Measurements from ENCODE around the gene SIRT3.
"Not testable (repeated sequence)": the region's sequence is repeated elsewhere in the genome, so short reads cannot be mapped to it uniquely, and the experiment has no call there.

Gene SIRT3

DNA sequence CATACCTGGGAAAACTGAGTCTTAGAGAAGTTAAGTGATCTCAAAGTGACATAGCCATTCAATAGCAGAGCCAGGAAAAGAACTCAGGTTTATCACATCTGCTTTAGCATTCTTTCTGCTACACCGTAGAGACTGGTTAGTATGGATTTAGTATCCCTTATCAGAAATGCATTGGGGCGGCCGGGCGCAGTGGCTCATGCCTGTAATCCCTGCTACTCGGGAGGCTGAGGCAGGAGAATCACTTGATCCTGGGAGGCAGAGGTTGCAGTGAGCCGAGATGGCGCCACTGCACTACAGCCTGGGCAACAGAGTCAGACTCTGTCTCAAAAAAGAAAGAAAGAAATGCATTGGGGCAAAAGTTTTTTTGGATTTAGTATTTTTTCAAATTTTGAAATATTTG, 2.2 kb upstream of the SIRT3 start:
- not testable (repeated sequence) for DNase-seq

DNA sequence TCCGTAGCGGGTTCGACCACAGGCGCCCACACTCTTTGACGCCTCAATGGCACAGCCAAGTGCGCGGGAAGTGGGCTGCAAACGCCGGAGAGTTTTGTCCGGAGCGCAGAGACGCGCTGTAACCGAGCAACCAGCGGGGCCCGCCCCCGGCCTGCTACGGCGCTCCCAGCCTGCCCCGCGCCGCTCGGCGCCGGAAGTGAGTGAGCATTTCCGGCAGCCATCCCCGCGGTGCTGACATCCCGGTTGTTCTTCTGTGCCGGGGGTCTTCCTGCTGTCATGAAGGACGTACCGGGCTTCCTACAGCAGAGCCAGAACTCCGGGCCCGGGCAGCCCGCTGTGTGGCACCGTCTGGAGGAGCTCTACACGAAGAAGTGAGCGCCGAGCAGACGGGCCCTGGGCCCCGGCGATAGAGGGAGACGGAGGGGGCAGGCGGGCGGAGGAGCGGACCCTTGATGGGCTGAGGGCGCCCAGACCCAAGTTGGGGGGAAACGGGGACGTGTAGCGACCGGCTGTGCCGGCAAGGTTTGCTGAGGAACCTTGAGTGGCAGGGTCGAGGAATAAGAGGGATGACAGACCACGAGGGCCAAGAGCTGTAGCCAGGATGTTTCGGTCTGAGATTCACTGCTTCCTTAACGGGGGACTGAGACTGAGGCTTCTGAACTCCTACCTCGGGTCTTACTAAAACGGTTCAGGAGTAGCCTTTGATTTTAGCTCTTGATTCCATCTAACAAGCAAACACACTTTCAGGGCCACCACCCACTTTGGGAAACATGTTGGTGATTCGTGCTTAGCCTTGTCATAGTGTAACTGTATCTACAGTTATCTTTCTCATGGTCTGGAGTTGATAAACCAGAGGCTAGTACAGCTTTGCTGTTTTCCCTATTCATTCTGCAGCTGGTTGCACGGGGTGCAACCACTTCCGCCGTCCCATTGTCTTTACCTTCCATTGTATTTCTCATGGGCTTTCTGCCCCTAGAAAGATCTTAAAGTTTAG, 929 bp upstream of the SIRT3 start, which contains the start of gene PSMD13:
PSMD13 (plus strand) TSS at position 203 of the 994 bp plus-strand sequence; CDS start at position 277, 74 bp downstream.
- peak; percentile 75 to 88 (median 76) for DNase-seq

- no peak for DNase-seq
Observed at GRCh38 chr11:235609-235996, 539 bp downstream of the SIRT3 start.

- no peak for DNase-seq
Observed at GRCh38 chr11:235180-235579, 962 bp downstream of the SIRT3 start.

- DNase-seq, result no peak
Observed at GRCh38 chr11:232783-233565, 3.2 kb downstream of the SIRT3 start.

DNA sequence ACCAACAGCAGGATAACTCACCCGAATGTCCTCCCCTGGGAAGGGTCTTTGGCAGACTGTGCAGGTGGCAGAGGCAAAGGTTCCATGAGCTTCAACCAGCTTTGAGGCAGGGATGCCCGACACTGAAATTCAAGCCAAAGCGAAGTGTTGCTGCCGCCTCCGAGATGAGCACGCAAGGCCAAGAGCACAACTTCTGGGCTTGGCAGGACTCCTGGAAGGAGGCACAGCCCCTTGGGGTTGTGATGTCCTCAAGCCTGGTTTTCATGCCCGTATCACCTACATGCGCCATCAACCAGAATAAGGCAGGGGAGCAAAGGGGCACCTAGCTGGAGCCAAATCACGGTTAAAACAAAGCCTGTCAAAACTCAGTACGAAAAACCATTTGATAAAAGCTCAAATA, 5.7 kb downstream of the SIRT3 start:
- DNase-seq, result no peak

GRCh38 chr11:227824-228379, 8.2 kb downstream of the SIRT3 start:
- DNase-seq, result no peak

DNA sequence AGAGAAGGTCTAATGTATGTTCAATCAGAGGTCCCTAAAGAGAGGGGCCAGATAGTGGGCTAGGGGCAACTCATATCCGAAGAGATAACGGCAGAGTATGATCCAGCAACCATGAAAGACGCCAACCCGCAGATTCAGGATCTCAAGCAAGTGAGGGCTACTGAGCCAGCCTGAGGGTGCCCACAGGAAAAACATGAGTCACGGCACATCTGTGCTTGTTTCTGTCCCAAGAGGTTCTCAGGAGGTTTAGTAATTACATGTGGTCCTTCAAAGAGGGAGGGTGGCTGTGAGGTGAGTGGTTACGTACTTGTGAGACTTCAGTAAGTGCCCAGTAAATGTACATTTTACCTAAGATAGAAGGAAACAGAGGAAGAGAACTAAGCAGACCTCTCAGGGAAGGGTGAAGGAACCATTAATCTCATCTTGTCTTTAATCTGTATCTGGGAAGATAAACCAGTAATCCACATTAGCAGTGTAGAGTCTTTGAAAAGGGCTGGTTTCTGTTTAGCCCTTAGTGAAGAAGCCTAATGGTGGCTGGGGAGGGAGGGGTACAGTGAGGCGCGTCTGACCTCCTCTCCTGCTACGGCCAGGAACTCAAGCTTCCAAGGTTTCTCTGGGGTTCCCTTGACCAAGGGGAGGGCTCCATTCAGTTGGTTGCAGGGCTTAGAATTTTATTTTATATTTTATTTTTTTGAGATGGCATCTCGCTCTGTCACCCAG, 10.2 kb downstream of the SIRT3 start:
- DNase-seq, result no peak

DNA sequence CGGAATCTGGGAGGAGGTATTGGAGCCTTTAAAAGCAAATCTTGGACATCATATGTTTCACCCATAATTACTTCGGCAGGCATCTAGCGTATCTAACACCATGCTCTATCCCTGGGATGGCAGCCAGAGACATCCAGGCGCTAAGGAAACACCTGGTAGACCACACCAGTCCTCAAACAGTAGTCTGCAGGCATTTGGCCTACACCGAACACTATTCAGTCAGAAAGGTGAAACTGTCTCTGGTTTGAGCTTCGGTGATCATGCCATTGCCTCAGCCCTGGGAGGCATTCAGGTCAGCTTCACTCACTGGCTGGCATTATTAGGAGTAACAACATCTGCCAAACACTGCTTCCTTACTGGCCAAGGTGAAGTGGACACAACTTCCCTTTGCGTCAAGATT, 11.7 kb downstream of the SIRT3 start:
- no peak for DNase-seq

- no peak for DNase-seq
Observed at GRCh38 chr11:223884-224283, 12.3 kb downstream of the SIRT3 start.

DNA sequence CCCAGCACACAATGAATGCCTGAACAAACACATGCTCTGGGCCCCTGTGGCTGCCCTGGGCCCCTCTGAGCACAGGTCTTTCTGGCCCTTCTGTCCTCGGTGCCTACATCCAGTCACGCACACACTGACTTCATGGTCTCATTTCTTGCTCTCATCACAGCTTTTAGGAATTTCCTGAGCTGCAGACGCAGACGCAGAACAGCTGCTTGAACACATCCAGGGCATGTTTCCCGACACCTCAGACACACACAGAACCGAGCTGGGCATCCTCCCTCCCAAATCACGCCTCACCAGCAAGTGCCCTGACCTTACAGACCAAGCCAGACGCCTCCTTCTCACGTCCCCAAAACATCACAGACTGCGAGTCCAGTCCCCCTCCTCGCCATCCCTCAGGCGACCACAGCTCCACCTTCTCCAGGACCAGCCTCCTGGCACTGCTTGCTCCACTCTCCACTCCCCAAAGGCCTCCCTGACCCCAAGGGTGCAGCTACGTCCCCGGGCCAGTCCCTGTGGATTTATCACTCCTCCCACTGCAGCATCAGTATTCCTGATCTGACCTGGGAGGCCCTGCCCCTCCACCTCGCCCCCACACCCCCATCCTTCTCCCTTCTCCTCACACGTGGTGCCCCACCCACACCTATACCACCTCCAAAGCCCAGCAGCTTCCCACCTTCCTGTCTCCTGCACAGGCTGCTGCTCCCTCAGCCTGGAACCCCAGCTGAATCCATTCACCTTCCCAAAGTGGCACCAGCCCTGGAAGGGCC, 12.9 kb downstream of the SIRT3 start:
- DNase-seq, result no peak

DNA sequence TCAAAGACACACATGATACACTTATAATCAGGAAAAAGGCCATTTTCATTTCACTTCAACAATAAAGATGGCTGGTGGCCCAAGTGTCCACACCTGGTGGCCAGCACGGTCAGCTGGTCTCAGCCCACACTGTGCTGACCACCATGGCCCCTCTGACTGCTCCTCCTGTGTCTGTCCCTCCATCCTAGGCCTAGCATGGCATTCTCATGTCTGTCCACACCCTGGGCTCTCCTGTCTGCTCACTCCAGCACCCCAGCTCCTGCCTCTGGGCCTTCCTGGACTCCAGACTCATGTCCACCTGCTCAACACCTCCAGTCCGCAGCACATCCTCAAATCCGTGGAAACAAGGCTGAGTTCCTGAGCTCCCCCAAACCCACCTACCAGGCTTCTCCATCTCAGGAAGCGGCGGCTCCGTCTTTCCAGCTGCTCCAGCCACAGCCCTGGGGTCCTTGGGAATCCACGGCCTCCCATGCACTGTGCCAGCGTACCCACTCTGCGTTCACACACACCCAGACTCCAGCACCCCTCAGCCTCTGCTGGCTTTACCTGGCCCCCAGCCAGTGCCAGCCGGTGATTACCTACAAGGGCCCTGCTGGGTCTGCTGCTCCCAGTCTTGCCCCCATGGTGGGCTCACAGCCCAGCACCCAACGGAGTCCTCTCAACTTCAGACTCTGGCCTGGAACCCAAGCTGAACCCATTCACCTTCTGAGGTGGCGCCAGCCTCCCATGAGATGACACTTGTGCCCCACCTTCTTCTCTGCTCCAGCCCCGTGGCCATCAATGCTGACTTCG, 13.9 kb downstream of the SIRT3 start:
- no peak for DNase-seq

DNA sequence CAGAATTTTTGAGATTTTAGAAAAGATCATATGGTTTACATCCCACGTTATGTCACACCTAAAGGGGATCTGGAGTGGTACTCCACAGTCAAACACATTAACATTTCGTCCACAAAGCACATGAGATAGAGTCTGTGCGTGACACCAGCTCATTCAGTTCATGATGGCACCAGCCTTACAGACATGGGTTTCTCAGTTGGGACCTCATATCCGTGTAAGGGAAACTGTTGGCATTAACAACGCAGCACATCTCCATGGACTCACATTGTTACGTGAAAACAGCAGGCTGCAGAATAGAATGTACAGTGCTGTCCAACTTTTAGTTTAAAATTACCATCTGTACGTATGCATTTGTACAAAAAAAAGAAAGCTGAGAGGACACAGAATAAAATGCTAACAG, 14.6 kb downstream of the SIRT3 start:
- DNase-seq, result no peak

DNA sequence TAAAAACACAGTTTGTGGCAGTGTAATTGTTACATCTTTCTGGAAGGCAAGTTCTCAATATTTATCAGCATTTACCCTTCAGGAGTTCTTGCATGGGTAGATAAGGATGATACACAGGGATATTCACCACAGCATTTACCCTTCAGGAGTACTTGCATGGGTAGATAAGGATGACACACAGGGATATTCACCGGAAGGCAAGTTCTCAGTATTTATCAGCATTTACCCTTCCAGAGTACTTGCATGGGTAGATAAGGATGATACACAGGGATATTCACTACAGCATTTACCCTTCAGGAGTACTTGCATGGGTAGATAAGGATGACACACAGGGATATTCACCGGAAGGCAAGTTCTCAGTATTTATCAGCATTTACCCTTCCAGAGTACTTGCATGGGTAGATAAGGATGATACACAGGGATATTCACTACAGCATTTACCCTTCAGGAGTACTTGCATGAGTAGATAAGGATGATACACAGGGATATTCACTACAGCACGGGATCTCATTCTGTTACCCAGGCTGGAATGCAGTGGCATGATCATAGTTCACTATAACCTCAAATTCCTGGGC, 15.4 kb downstream of the SIRT3 start:
- not testable (repeated sequence) for DNase-seq

GRCh38 chr11:218815-219593, 17.1 kb downstream of the SIRT3 start:
- DNase-seq, result no peak

DNA sequence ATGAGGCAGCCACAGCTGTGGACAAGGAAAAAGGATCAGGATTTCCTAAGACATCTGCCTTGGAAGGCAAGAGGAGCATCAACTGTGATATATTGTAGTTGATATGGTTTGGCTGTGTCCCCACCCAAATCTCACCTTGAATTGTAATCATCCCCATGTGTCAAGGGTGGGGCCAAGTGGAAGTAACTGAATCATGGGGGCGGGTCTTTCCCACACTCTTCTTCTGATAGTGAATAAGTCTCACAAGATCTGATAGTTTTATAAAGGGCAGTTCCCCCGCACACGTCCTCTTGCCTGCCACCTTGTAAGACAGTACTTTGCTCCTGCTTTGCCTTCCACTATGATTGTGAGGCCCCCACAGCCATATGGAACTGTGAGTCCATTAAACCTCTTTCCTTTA, 18.4 kb downstream of the SIRT3 start:
- no peak for DNase-seq

DNA sequence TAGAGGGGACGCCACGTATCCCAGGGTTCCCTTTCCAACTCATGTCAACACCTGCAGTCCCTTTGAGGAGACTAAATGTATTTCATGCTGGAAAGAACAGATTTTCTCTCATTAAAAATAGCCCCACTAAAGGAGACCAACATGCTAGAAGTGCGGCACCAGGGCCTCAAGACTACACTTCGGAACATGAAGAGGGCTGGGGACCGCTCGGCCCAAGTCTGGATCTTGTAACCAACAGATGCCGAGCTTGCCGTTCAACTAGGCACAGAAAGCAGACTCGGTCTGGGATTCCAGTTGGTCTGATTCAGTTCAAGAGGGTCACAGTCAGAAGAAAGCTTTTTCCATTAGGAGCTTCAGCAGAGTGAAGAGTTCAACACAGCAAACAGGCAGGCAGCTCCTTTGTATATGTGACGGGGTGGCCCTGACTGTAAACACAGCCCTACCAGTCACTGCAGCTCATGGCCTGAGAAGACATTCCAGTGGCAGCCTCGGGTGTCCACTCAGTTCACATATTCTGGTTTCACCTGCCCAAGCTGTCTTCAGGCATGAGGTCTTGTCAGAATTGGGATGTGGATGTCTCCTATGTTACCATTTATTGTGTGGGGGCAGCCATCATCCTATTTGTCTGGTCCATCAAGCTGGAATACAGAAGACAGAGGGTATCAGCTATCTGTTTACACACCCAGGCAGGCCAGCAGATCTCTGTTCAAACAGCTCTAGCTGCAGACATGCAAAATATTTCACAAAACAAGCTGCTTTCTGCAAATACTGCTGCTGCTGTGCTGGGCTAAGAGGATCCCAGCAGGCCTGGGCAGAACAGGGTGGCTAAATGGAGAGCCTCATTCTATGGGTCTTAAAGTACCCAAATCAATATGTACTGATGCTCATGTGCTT, 19.8 kb downstream of the SIRT3 start:
- DNase-seq, result no peak

DNA sequence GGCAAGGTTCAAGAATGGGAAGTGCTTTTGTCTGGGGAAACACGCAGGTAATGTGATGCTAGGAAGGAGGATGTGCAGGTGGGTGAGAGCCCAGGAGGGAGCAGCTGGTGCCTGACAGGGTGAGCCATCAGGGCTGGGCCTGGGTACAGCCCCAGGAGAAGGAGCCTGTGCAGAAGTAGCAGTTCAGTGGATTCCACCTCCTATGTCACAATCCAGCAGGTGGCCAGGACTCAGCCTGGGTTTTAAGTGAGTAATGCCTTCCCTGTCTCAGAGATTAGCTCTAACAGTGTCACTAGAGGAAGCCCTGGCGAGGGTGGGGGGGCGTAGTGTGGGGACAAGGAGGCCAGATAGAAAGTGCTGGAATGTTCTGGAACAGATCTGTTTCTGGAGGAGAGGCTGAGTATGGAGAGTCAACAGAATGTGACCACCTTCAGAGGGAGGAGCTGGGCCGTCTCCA, 20.5 kb downstream of the SIRT3 start:
- DNase-seq, result no peak

GRCh38 chr11:214083-214482, 22.1 kb downstream of the SIRT3 start:
- DNase-seq, result no peak
